AG04450 (cell line): ENCODE data around the gene ITIH2. TPM values are rescaled to one million over a fixed set of nuclear protein-coding genes. Genes with fewer than 3 reads are reported as not detected.

Experiments
- CTCF ChIA-PET: fragments of 300-600, 350-600 bp; formaldehyde crosslinking; extraction: SDS; loops from one replicate; lab custom pipeline; 2022; ENCODE audit warnings: antibody characterized with exemption, inconsistent platforms; lab: Charles Lee
- POLR2A ChIA-PET: fragments of 350-600 bp; formaldehyde crosslinking; extraction: SDS; loops from one replicate; lab custom pipeline; 2021; ENCODE audit warnings: antibody characterized with exemption, inconsistent platforms; lab: Yijun Ruan, JAX
- DNase-seq: peaks from one replicate; pipeline ENCODE4 v3.0.0-alpha.2; 2011; ENCODE audit warnings: low read depth, low spot score
- H3K27ac ChIP-seq: one replicate; pipeline ENCODE4 v1.5.1; 2012; ENCODE audit warnings: low read depth, low read length, control low read depth
- H3K27me3 ChIP-seq: one replicate; pipeline ENCODE4 v1.6.0; 2012; ENCODE audit warnings: low read length; ENCODE audit not compliant: control insufficient read depth, insufficient read depth
- H3K4me3 ChIP-seq: 2 replicates; pipeline ENCODE4 v1.5.1; 2011; ENCODE audit warnings: mild to moderate bottlenecking, low read depth, low read length, control low read depth
- H3K9me3 ChIP-seq: 2 replicates; pipeline ENCODE4 v1.5.1; 2012; ENCODE audit warnings: low read length; ENCODE audit not compliant: control insufficient read depth, insufficient read depth
- polyA plus RNA-seq: library from polyadenylated mRNA; depleted of rRNA; stranded (reverse); fragments of >200 nt; gene quantifications from 2 replicates; pipeline ENCODE4 v1.2.3, GENCODE V29; 2011
- TF ChIP-seq, protein P1 (sequence below): IDR thresholded peaks from 2 replicates; pipeline ENCODE4 v1.5.1; 2011; ENCODE audit warnings: low read depth, low read length, control low read depth, inconsistent platforms

ITIH2 gene
- polyA plus RNA-seq, 1 experiment = not detected

DNA sequence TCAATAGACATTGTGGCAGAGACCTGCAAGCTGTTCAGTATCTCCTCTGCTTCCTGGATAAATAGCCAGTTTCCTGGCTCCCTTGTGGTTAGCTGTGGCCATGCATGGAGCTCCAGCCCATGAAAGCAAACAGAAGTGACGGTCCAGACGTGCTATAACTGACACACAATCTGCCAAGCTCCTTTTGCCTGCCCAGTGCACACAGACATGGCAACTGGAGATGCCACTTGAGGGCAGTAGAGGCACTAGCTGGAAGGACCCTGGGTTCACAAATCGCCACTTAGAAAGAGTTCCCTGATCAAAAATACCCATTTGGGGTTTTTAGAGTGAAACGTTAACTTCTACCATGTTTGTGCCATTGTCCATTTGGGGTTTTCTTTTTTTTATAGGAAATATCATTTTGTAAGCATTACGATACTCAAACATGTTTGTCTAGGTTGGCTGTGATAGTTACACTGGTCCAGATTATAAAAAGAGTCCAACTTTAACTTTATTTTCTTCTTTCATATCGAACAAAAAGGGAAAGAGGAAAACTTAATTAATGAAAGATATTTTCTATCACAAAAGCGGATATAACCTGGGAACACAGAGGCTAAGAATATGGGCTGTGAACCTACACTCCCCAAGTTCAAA lies 53.4 kb downstream of the ITIH2 start:
- CTCF ChIA-PET = interaction anchor here (0.6 to 1.3 kb wide), 4 partner anchors 9 to 100 kb away, joined by 3 to 4 read pairs (median 3); no protein-coding TSS in a partner anchor
- Histone ChIP-seq H3K9me3 (no peaks in the 10 kb centered on the region), H3K27ac (no peak overlapping the region), H3K4me3 (no peak overlapping the region), H3K27me3 (no peaks in the 10 kb centered on the region)
- TF ChIP-seq, protein P1, sequence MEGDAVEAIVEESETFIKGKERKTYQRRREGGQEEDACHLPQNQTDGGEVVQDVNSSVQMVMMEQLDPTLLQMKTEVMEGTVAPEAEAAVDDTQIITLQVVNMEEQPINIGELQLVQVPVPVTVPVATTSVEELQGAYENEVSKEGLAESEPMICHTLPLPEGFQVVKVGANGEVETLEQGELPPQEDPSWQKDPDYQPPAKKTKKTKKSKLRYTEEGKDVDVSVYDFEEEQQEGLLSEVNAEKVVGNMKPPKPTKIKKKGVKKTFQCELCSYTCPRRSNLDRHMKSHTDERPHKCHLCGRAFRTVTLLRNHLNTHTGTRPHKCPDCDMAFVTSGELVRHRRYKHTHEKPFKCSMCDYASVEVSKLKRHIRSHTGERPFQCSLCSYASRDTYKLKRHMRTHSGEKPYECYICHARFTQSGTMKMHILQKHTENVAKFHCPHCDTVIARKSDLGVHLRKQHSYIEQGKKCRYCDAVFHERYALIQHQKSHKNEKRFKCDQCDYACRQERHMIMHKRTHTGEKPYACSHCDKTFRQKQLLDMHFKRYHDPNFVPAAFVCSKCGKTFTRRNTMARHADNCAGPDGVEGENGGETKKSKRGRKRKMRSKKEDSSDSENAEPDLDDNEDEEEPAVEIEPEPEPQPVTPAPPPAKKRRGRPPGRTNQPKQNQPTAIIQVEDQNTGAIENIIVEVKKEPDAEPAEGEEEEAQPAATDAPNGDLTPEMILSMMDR = peak; percentile 47
- POLR2A ChIA-PET = no interaction called here
- no peak for DNase-seq

DNA sequence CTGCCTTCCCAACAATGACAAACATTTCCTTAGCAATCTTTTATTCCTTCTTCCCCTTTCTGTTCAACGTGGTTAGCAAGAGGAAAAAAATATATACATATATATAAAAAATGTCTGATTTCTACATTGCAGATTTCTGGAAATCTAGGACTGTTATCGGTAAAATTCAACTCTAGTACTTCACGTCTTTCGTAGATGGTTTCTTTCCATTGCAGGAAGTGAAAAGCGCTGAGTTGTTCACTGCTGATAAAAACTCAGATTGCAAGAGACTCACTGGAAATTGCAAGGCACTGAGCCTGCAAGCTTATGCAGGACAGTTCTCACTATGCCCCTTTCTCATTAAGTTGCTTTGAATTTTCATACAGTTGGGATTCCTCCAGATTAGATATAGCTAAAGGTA lies 60.8 kb downstream of the ITIH2 start:
- ChIA-PET CTCF (no interaction called here), POLR2A (no interaction called here)
- DNase-seq = no peak
- Histone ChIP-seq H3K4me3 (no peak overlapping the region), H3K27me3 (no peaks in the 10 kb centered on the region), H3K27ac (no peak overlapping the region), H3K9me3 (no peaks in the 10 kb centered on the region)
- TF ChIP-seq, protein P1 = no peak

DNA sequence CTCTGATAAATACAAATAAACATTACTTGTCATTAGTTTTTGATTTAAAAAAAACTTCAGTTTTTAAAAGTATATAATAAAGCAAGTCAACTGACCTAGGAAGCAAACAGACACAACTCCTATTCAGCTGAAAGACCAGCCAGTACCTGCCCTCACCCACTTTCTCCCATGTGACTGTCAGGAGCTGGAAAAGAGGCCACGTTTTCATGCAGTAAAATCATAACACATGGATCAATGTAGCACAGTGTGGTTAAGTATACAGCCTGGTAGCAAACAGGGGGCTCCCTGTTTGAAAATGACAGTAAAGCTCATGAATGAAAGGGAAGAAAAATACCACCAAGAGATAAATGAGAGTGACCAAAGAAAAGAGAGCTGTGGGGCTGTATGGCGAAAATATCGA lies 63.1 kb downstream of the ITIH2 start:
- POLR2A ChIA-PET = interaction anchor here (1.9 kb wide), 1 partner anchor 22 kb away, joined by 13 read pairs; the partner anchor contains the start of genes ATP5F1C and KIN
- CTCF ChIA-PET = interaction anchor here (1.0 kb wide), 1 partner anchor 10 kb away, joined by 3 read pairs; no protein-coding TSS in a partner anchor

DNA sequence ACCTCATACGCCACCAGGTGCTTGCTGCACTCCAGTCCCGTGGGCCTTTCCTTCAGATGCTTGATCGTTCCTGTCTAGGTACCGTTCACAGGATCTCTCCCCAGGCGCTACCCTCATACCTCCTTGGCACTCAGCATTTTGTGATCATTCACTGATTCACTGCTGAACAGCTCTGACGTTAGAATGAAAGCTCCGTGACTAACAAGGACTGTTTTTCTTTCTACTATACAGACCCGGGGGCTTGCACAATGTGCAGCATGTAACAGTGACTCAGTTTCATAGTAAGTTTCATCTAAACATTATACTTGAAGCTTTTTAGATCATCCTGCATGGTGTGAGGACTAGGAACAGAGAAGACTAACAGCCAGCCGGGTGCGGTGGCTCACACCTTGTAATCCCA lies 64.1 kb downstream of the ITIH2 start:
- H3K4me3 ChIP-seq = no peak overlapping the region
- H3K9me3 ChIP-seq = no peaks in the 10 kb centered on the region
- TF ChIP-seq, protein P1 = no peak
- DNase-seq = peak; percentile 78
- POLR2A ChIA-PET = interaction anchor here (0.6 to 1.9 kb wide), 4 partner anchors 21 to 90 kb away, joined by 3 to 13 read pairs (median 4); partner anchors contain the start of genes ATP5F1C and KIN
- H3K27me3 ChIP-seq = no peaks in the 10 kb centered on the region
- peak overlapping the region; percentile 59 for H3K27ac ChIP-seq
- CTCF ChIA-PET = interaction anchor here (0.6 to 1.4 kb wide), 3 partner anchors 28 to 242 kb away, joined by 3 to 4 read pairs (median 4); no protein-coding TSS in a partner anchor

More for the DNA sequence above, 63.1 kb downstream of the ITIH2 start:
- Histone ChIP-seq H3K4me3 (no peak overlapping the region), H3K9me3 (no peaks in the 10 kb centered on the region), H3K27ac (no peak overlapping the region), H3K27me3 (no peaks in the 10 kb centered on the region)
- TF ChIP-seq, protein P1 = no peak
- no peak for DNase-seq

- Histone ChIP-seq H3K27me3 (no peaks in the 10 kb centered on the region), H3K27ac (no peak overlapping the region), H3K4me3 (no peak overlapping the region), H3K9me3 (no peaks in the 10 kb centered on the region)
- ChIA-PET POLR2A (interaction anchor here (0.6 kb wide), 1 partner anchor 11 kb away, joined by 3 read pairs; no protein-coding TSS in a partner anchor), CTCF (interaction anchor here (0.6 kb wide), 1 partner anchor 528 kb away, joined by 3 read pairs; no protein-coding TSS in a partner anchor)
- TF ChIP-seq, protein P1 = no peak
- DNase-seq = no peak
These were observed 65.3 kb downstream of the ITIH2 start for GRCh38 chr10:7768417-7768816.
